Mesenchymal stem cell (in vitro differentiated cells and primary cell): Measurements from ENCODE around the gene HSFX3.
"Not testable (repeated sequence)": the region's sequence is repeated elsewhere in the genome, so short reads cannot be mapped to it uniquely, and the experiment has no call there.

ENCODE experiments used
- DNase-seq: peaks from one replicate; pipeline ENCODE4 v3.0.0-alpha.2; 2013
- H2AFZ ChIP-seq: one replicate; pipeline ENCODE4 v1.6.1; 2013; ENCODE audit warnings: low read depth, mild to moderate bottlenecking, control low read depth, inconsistent platforms, low read length, moderate library complexity
- H2AK5ac ChIP-seq: 2 replicates; pipeline ENCODE4 v1.6.1; 2013; ENCODE audit warnings: low read length, moderate library complexity, mild to moderate bottlenecking, inconsistent platforms; ENCODE audit not compliant: severe bottlenecking
- H2BK120ac ChIP-seq: one replicate; pipeline ENCODE4 v1.6.1; 2013; ENCODE audit warnings: low read depth, mild to moderate bottlenecking, inconsistent platforms, low read length, moderate library complexity
- H2BK12ac ChIP-seq, 2 experiments: one replicate each; pipeline ENCODE4 v1.6.1; 2013; ENCODE audit warnings: inconsistent platforms in 2 of 2, low read length in 2 of 2, mild to moderate bottlenecking in 2 of 2, moderate library complexity in 2 of 2, control low read depth in 1 of 2
- H2BK15ac ChIP-seq: one replicate; pipeline ENCODE4 v1.6.1; 2013; ENCODE audit warnings: mild to moderate bottlenecking, low read depth, inconsistent platforms; ENCODE audit not compliant: poor library complexity, severe bottlenecking
- H2BK5ac ChIP-seq: 2 replicates; pipeline ENCODE4 v1.6.1; 2013; ENCODE audit warnings: low read depth, mild to moderate bottlenecking, low read length, control low read depth, inconsistent platforms; ENCODE audit not compliant: poor library complexity, severe bottlenecking
- H3K14ac ChIP-seq, 2 experiments: one replicate each; pipeline ENCODE4 v1.6.1; 2013; ENCODE audit warnings: inconsistent platforms in 2 of 2, low read length in 2 of 2, control low read depth in 1 of 2, mild to moderate bottlenecking in 1 of 2, moderate library complexity in 1 of 2
- H3K18ac ChIP-seq, 2 experiments: one replicate each; pipeline ENCODE4 v1.6.1; 2013; ENCODE audit warnings: inconsistent platforms in 2 of 2, low read length in 2 of 2, control low read depth in 1 of 2, low read depth in 1 of 2, mild to moderate bottlenecking in 1 of 2
- H3K23ac ChIP-seq, 2 experiments: one replicate each; pipeline ENCODE4 v1.6.1; 2013; ENCODE audit warnings: inconsistent platforms in 2 of 2, low read length in 2 of 2, mild to moderate bottlenecking in 2 of 2, moderate library complexity in 2 of 2, control low read depth in 1 of 2
- H3K27ac ChIP-seq: 2 replicates; pipeline ENCODE4 v1.5.1; 2013; ENCODE audit warnings: mild to moderate bottlenecking, moderate library complexity, low read length, control low read depth, inconsistent platforms; ENCODE audit not compliant: poor library complexity, severe bottlenecking
- H3K27me3 ChIP-seq, 2 experiments: 2 replicates each; pipeline versions ENCODE4 v1.6.1 to v1.7.0; 2013; ENCODE audit warnings: low read length in 2 of 2, mild to moderate bottlenecking in 2 of 2, moderate library complexity in 2 of 2, control low read depth in 1 of 2, inconsistent platforms in 1 of 2; ENCODE audit not compliant: control insufficient read depth in 1 of 2, insufficient read depth in 1 of 2
- H3K36me3 ChIP-seq, 2 experiments: 2 replicates each; pipeline versions ENCODE4 v1.6.1 to v1.7.0; 2013; ENCODE audit warnings: low read length in 2 of 2, control low read depth in 1 of 2, inconsistent platforms in 1 of 2, low read depth in 1 of 2, mild to moderate bottlenecking in 1 of 2; ENCODE audit not compliant: insufficient read depth in 2 of 2, control insufficient read depth in 1 of 2
- H3K4ac ChIP-seq, 2 experiments: one replicate each; pipeline ENCODE4 v1.6.1; 2013; ENCODE audit warnings: inconsistent platforms in 2 of 2, low read length in 2 of 2, mild to moderate bottlenecking in 2 of 2, moderate library complexity in 2 of 2, control low read depth in 1 of 2, low read depth in 1 of 2
- H3K4me1 ChIP-seq: 2 replicates; pipeline ENCODE4 v1.6.1; 2013; ENCODE audit warnings: low read depth, low read length, control low read depth; ENCODE audit not compliant: control insufficient read depth, insufficient read depth
- H3K4me2 ChIP-seq: 2 replicates; pipeline ENCODE4 v1.6.1; 2013; ENCODE audit warnings: low read length, mild to moderate bottlenecking, inconsistent platforms; ENCODE audit not compliant: poor library complexity, severe bottlenecking
- H3K4me3 ChIP-seq, 2 experiments: 2 replicates each; pipeline versions ENCODE4 v1.5.1 to v1.7.0; 2013; ENCODE audit warnings: low read length in 2 of 2, mild to moderate bottlenecking in 2 of 2, control low read depth in 1 of 2, low read depth in 1 of 2; ENCODE audit not compliant: insufficient read depth in 1 of 2
- H3K79me1 ChIP-seq: replicated peaks from 2 replicates; pipeline ENCODE4 v1.6.1; 2013; ENCODE audit warnings: mild to moderate bottlenecking, control low read depth, low read length, inconsistent platforms; ENCODE audit not compliant: poor library complexity, severe bottlenecking
- H3K9ac ChIP-seq: 2 replicates; pipeline ENCODE4 v1.7.0; 2013; ENCODE audit warnings: mild to moderate bottlenecking, low read length, moderate library complexity
- H3K9me3 ChIP-seq: 2 replicates; pipeline ENCODE4 v1.7.0; 2013; ENCODE audit warnings: mild to moderate bottlenecking, low read length; ENCODE audit not compliant: control insufficient read depth
- H4K8ac ChIP-seq: one replicate; pipeline ENCODE4 v1.6.1; 2013; ENCODE audit warnings: inconsistent platforms, mild to moderate bottlenecking, low read length, moderate library complexity
- H4K91ac ChIP-seq: one replicate; pipeline ENCODE4 v1.6.1; 2013; ENCODE audit warnings: mild to moderate bottlenecking, low read length, inconsistent platforms
- WGBS: methylation state at CpG from one replicate; pipeline ENCODE4 v1.1.7; 2013; ENCODE audit warnings: mixed read lengths; 5-methylcytosine and 5-hydroxymethylcytosine counted together

HSFX3 gene

GRCh38 chrX:149520636-149521277 is 29.0 kb downstream of the HSFX3 start:
- H4K8ac ChIP-seq, H2AFZ ChIP-seq, H2AK5ac ChIP-seq, H3K4me3 ChIP-seq, H3K36me3 ChIP-seq, DNase-seq, H3K79me1 ChIP-seq, H3K27ac ChIP-seq, H3K9ac ChIP-seq, H2BK12ac ChIP-seq, H4K91ac ChIP-seq, H3K9me3 ChIP-seq, H3K18ac ChIP-seq, H3K23ac ChIP-seq, H3K14ac ChIP-seq, H3K4ac ChIP-seq, H3K4me2 ChIP-seq, H2BK15ac ChIP-seq, H2BK120ac ChIP-seq, H2BK5ac ChIP-seq, H3K4me1 ChIP-seq: not testable (repeated sequence)
- WGBS = 93% methylated on average over 3 of the region's 3 CpGs
- H3K27me3 ChIP-seq = peaks cover 4 to 23% of the 10 kb centered on the region in 2 experiments

DNA sequence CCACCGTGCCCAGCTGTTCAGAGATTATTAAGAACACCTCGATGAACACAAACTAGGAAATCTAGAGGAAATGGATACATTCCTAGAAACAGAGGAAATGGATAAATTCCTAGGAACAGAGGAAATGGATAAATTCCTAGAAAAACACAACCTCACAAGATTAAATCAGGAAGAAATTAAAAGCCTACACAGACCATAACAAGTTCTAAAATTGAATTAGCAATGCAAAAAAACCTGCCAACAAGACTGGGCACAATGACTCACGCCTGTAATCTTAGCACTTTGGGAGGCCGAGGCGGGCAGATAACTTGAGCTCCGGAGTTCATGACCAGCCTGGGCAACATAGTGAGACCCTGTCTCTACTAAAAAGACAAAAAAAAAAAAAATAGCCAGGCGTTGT is 31.5 kb downstream of the HSFX3 start:
- Histone ChIP-seq H3K79me1 (no peaks in the 10 kb centered on the region), H3K18ac (no peak overlapping the region), H4K8ac (no peak overlapping the region), H3K4me2 (no peak overlapping the region), H2AK5ac (no peak overlapping the region), H3K14ac (no peak overlapping the region), H3K27ac (no peak overlapping the region), H3K4ac (no peak overlapping the region), H3K9me3 (no peaks in the 10 kb centered on the region), H2BK12ac (no peak overlapping the region), H3K4me3 (no peak overlapping the region), H3K36me3 (no peaks in the 10 kb centered on the region), H3K4me1 (no peaks in the 10 kb centered on the region), H2BK5ac (no peak overlapping the region), H2AFZ (no peak overlapping the region), H3K23ac (no peak overlapping the region), H3K9ac (no peak overlapping the region), H2BK120ac (no peak overlapping the region), H2BK15ac (no peak overlapping the region), H4K91ac (no peak overlapping the region), H3K27me3 (peaks cover 4 to 35% of the 10 kb centered on the region in 2 experiments)
- WGBS = 88% methylated on average over 4 of the region's 7 CpGs
- no peak for DNase-seq

- H2BK5ac ChIP-seq = no peak overlapping the region
- no peak overlapping the region for H2AK5ac ChIP-seq
These were observed 32.4 kb downstream of the HSFX3 start for GRCh38 chrX:149517308-149517707.

GRCh38 chrX:149516604-149517003 is 33.1 kb downstream of the HSFX3 start:
- Histone ChIP-seq H3K23ac (no peak overlapping the region), H2AFZ (no peak overlapping the region), H3K9me3 (no peaks in the 10 kb centered on the region), H3K4me1 (no peaks in the 10 kb centered on the region), H3K14ac (no peak overlapping the region), H3K4me3 (no peak overlapping the region), H3K27ac (no peak overlapping the region), H2AK5ac (no peak overlapping the region), H3K18ac (no peak overlapping the region), H3K79me1 (no peaks in the 10 kb centered on the region), H3K36me3 (no peaks in the 10 kb centered on the region), H2BK15ac (no peak overlapping the region), H2BK5ac (no peak overlapping the region), H4K8ac (no peak overlapping the region), H3K9ac (no peak overlapping the region), H4K91ac (no peak overlapping the region), H3K4me2 (no peak overlapping the region), H2BK12ac (no peak overlapping the region), H3K4ac (no peak overlapping the region), H3K27me3 (peaks cover 0 to 26% of the 10 kb centered on the region in 2 experiments), H2BK120ac (no peak overlapping the region)
- WGBS = no CpG with 5 or more reads among the region's 2 CpGs
- no peak for DNase-seq

More at GRCh38 chrX:149517308-149517707, 32.4 kb downstream of the HSFX3 start:
- Histone ChIP-seq H3K27me3 (peaks cover 4 to 29% of the 10 kb centered on the region in 2 experiments), H3K14ac (no peak overlapping the region), H3K4ac (no peak overlapping the region), H2AFZ (no peak overlapping the region), H3K18ac (no peak overlapping the region), H3K9ac (no peak overlapping the region), H4K91ac (no peak overlapping the region), H2BK120ac (no peak overlapping the region), H3K4me2 (no peak overlapping the region), H3K4me1 (no peaks in the 10 kb centered on the region), H2BK12ac (no peak overlapping the region), H2BK15ac (no peak overlapping the region), H3K36me3 (no peaks in the 10 kb centered on the region), H3K27ac (no peak overlapping the region), H3K9me3 (no peaks in the 10 kb centered on the region), H3K23ac (no peak overlapping the region), H3K4me3 (no peak overlapping the region), H4K8ac (no peak overlapping the region), H3K79me1 (no peaks in the 10 kb centered on the region)
- WGBS = 80% methylated on average over 1 of the region's 1 CpG
- DNase-seq = no peak
